Spleen (tissue), 11 donors: Measurements from ENCODE around the gene SLC5A12. TPM values are rescaled to one million over a fixed set of nuclear protein-coding genes. Genes with fewer than 3 reads are reported as not detected.
A peak's percentile ranks its signal among the peaks of the same experiment; 100 is the strongest.
"Not testable (repeated sequence)": the region's sequence is repeated elsewhere in the genome, so short reads cannot be mapped to it uniquely, and the experiment has no call there.

Source experiments
- DNase-seq: peaks from one replicate; pipeline ENCODE4 v3.0.0-alpha.2; 2020
- H3K27ac ChIP-seq, 8 donors: fragments of 200-600 bp; sonication (generic) in 7 of 8; 1 replicate in 4 of 8; 2 replicates in 4 of 8; pipeline versions ENCODE4 v1.5.0 to v1.8.0; 2016 to 2021; ENCODE audit warnings: inconsistent platforms in 4 of 8, mild to moderate bottlenecking in 4 of 8, moderate library complexity in 1 of 8
- H3K27me3 ChIP-seq, 7 donors: fragments of 200-600 bp; sonication (generic) in 6 of 7; replicated peaks in 1 of 7; 1 replicate in 4 of 7; 2 replicates in 3 of 7; pipeline versions ENCODE4 v1.5.0 to v1.8.0; 2016 to 2021; ENCODE audit warnings: inconsistent platforms in 3 of 7, mild to moderate bottlenecking in 1 of 7
- H3K36me3 ChIP-seq, 6 donors: fragments of 200-600 bp; sonication (generic) in 5 of 6; 1 replicate in 4 of 6; 2 replicates in 2 of 6; pipeline versions ENCODE4 v1.5.0 to v1.8.0; 2016 to 2021; ENCODE audit warnings: inconsistent platforms in 2 of 6
- H3K4me1 ChIP-seq, 6 donors: fragments of 200-600 bp; sonication (generic) in 5 of 6; 1 replicate in 3 of 6; 2 replicates in 3 of 6; pipeline versions ENCODE4 v1.5.0 to v1.8.0; 2016 to 2021; ENCODE audit warnings: inconsistent platforms in 3 of 6
- H3K4me3 ChIP-seq, 8 donors: fragments of 200-600 bp; sonication (generic) in 7 of 8; 1 replicate in 4 of 8; 2 replicates in 4 of 8; pipeline versions ENCODE4 v1.5.0 to v1.8.0; 2016 to 2021; ENCODE audit warnings: inconsistent platforms in 4 of 8, mild to moderate bottlenecking in 4 of 8, moderate library complexity in 2 of 8
- H3K9me3 ChIP-seq, 8 donors: fragments of 200-600 bp; sonication (generic) in 7 of 8; 1 replicate in 4 of 8; 2 replicates in 4 of 8; pipeline versions ENCODE4 v1.5.0 to v1.8.0; 2016 to 2021; ENCODE audit warnings: inconsistent platforms in 4 of 8
- CTCF ChIP-seq, 11 experiments: fragments of 200-600 bp in 7 of 11; fragments of 450-650 bp in 4 of 11; sonication (generic) in 4 of 11; IDR thresholded peaks in 8 of 11; conservative IDR thresholded peaks in 3 of 11; 1 replicate in 7 of 11; 2 replicates in 4 of 11; pipeline versions ENCODE4 v1.4.0 to v1.8.0; 2016 to 2021; ENCODE audit warnings: antibody characterized with exemption in 11 of 11, inconsistent platforms in 4 of 11, mild to moderate bottlenecking in 1 of 11
- POLR2A ChIP-seq, 3 donors: fragments of 450-650 bp; IDR thresholded peaks; one replicate each; pipeline ENCODE4 v1.5.1; 2017; ENCODE audit warnings: antibody characterized with exemption in 3 of 3, mild to moderate bottlenecking in 1 of 3
- POLR2AphosphoS5 ChIP-seq, 3 donors: sonication (generic); formaldehyde crosslinking; IDR thresholded peaks; one replicate each; pipeline ENCODE4 v1.5.1; 2017; ENCODE audit warnings: antibody characterized with exemption in 3 of 3
- WGBS, 5 donors: extraction: QIAGEN DNeasy Blood & Tissue Kit in 3 of 5; methylation state at CpG; one replicate each; pipeline versions ENCODE4 v1.1.5 to v1.1.7; 2013 to 2018; 5-methylcytosine and 5-hydroxymethylcytosine counted together
- intact Hi-C: fragments of 100-400 bp; cut with DNase I; formaldehyde crosslinking; loops from one replicate; pipeline ENCODE4 v1.15.0; 2023; ENCODE audit warnings: low total_unique reads
- polyA plus RNA-seq, 3 donors: library from polyadenylated mRNA; stranded (reverse); fragments of 200-250 nt; gene quantifications; one replicate each; pipeline ENCODE4 v1.2.1, GENCODE V29; 2013
- total RNA-seq, 7 donors: library from RNA; depleted of rRNA in 3 of 7; stranded (reverse); fragments of >200 nt in 3 of 7; fragmentation: NEBNext Ultra II Directional in 4 of 7; extraction: Animal tissue kit (Norgen Biotek cat#: 25700) in 4 of 7; gene quantifications; one replicate each; pipeline versions ENCODE4 v1.1.0 to v1.2.1, GENCODE V29; 2016 to 2021
- donor health status: healthy with polysubstance abuse.
- donor health status: DM: no; HTN: no; CAD: no; lungs with moderate emphysema.
- donor health status: DM: no; HTN: no; CAD: no.
- donor health status: Bipolar disorder and iron deficiency.
- donor health status: healthy.
- donor health status: DM: no; HTN: no; CAD: no.
- donor health status: DM: yes; HTN: yes; CAD: no.

Gene SLC5A12
- total and polyA plus RNA-seq, 10 donors, result 0.05 to 1.3 (median 0.54) TPM; not detected in 3

GRCh38 chr11:26651916-26652315 lies 69.9 kb downstream of the SLC5A12 start:
- no peak for DNase-seq
- no peaks in the 10 kb centered on the region for H3K4me1 ChIP-seq
- no peaks in the 10 kb centered on the region for H3K27me3 ChIP-seq
- intact Hi-C loops, result no loop called here
- TF ChIP-seq POLR2AphosphoS5 (IDR thresholded peaks at IDR 0.05) (no peak), CTCF (IDR thresholded peaks at IDR 0.05 in 8 of 11, conservative IDR thresholded peaks at IDR 0.05 in 3 of 11) (no peak)
- H3K9me3 ChIP-seq, result no peaks in the 10 kb centered on the region
- H3K27ac ChIP-seq, result no peak overlapping the region
- H3K36me3 ChIP-seq, result no peaks in the 10 kb centered on the region
- no peak overlapping the region for H3K4me3 ChIP-seq
- 67 to 89% (median 74%) methylated on average over 6 of the region's 6 CpGs for WGBS, 5 donors

- intact Hi-C loops, result no loop called here
- Histone ChIP-seq H3K27me3 (no peaks in the 10 kb centered on the region), H3K4me1 (no peaks in the 10 kb centered on the region), H3K9me3 (no peaks in the 10 kb centered on the region), H3K36me3 (no peaks in the 10 kb centered on the region), H3K4me3 (no peak overlapping the region), H3K27ac (no peak overlapping the region)
- 35 to 48% (median 43%) methylated on average over 8 of the region's 8 CpGs for WGBS, 5 donors
- TF ChIP-seq POLR2A (IDR thresholded peaks at IDR 0.05) (no peak), CTCF (IDR thresholded peaks at IDR 0.05 in 8 of 11, conservative IDR thresholded peaks at IDR 0.05 in 3 of 11) (peak in 8 of 11 experiments; percentile 21 to 59 (median 44))
- no peak for DNase-seq
Observed at GRCh38 chr11:26649884-26650283, 72.0 kb downstream of the SLC5A12 start.

GRCh38 chr11:26643314-26643713 lies 78.5 kb downstream of the SLC5A12 start:
- H3K4me1 ChIP-seq, H3K4me3 ChIP-seq, H3K27ac ChIP-seq, DNase-seq, H3K9me3 ChIP-seq, H3K27me3 ChIP-seq, H3K36me3 ChIP-seq, intact Hi-C loops: not testable (repeated sequence)
- 85 to 93% (median 88%) methylated on average over 10 of the region's 10 CpGs for WGBS, 5 donors

- no peaks in the 10 kb centered on the region for H3K4me1 ChIP-seq
- DNase-seq, result no peak
- H3K27me3 ChIP-seq, result no peaks in the 10 kb centered on the region
- TF ChIP-seq POLR2A (IDR thresholded peaks at IDR 0.05), result no peak
- no peak for TF ChIP-seq CTCF (IDR thresholded peaks at IDR 0.05 in 8 of 11, conservative IDR thresholded peaks at IDR 0.05 in 3 of 11)
- no peak for TF ChIP-seq POLR2AphosphoS5 (IDR thresholded peaks at IDR 0.05)
- H3K27ac ChIP-seq, result no peak overlapping the region
- WGBS, 5 donors, result 21 to 61% (median 33%) methylated on average over 2 of the region's 2 CpGs
- intact Hi-C loops, result no loop called here
- H3K9me3 ChIP-seq, result no peaks in the 10 kb centered on the region
- H3K36me3 ChIP-seq, result no peaks in the 10 kb centered on the region
- H3K4me3 ChIP-seq, result no peak overlapping the region
Observed at GRCh38 chr11:26632691-26633159, 89.1 kb downstream of the SLC5A12 start.

- intact Hi-C loops, result no loop called here
- WGBS, 5 donors, result 71 to 95% (median 75%) methylated on average over 1 of the region's 1 CpG
Observed at GRCh38 chr11:26626346-26626745, 95.5 kb downstream of the SLC5A12 start.

More at GRCh38 chr11:26626346-26626745, 95.5 kb downstream of the SLC5A12 start:
- Histone ChIP-seq H3K27me3 (no peaks in the 10 kb centered on the region), H3K4me3 (no peak overlapping the region), H3K9me3 (no peaks in the 10 kb centered on the region), H3K27ac (no peak overlapping the region), H3K36me3 (no peaks in the 10 kb centered on the region), H3K4me1 (no peaks in the 10 kb centered on the region)
- no peak for DNase-seq
- TF ChIP-seq POLR2A (IDR thresholded peaks at IDR 0.05) (no peak), CTCF (IDR thresholded peaks at IDR 0.05 in 8 of 11, conservative IDR thresholded peaks at IDR 0.05 in 3 of 11) (no peak), POLR2AphosphoS5 (IDR thresholded peaks at IDR 0.05) (no peak)
